CD4-positive, alpha-beta T cell treated with Interleukin-2 at 100 ng/mL for 4 hours (primary cell): ENCODE measurements around the gene HPGDS.
"Not testable (repeated sequence)": the region's sequence is repeated elsewhere in the genome, so short reads cannot be mapped to it uniquely, and the experiment has no call there.

Experiments used
- DNase-seq: peaks from one replicate; pipeline ENCODE4 v3.0.0-alpha.2; 2020; ENCODE audit warnings: low spot score

HPGDS gene

GRCh38 chr4:94357624-94358023, 15.0 kb upstream of the HPGDS start:
- DNase-seq, result no peak

GRCh38 chr4:94356444-94356843, 13.8 kb upstream of the HPGDS start:
- DNase-seq, result no peak

GRCh38 chr4:94354474-94354896, 11.8 kb upstream of the HPGDS start:
- DNase-seq, result no peak

- DNase-seq, result no peak
These were observed 10.4 kb upstream of the HPGDS start for GRCh38 chr4:94352996-94353395.

GRCh38 chr4:94352163-94352562, 9.5 kb upstream of the HPGDS start:
- no peak for DNase-seq

- no peak for DNase-seq
These were observed 8.7 kb upstream of the HPGDS start for GRCh38 chr4:94351319-94351718.

- no peak for DNase-seq
These were observed 7.5 kb upstream of the HPGDS start for GRCh38 chr4:94350095-94350494.

- no peak for DNase-seq
These were observed 6.6 kb upstream of the HPGDS start for GRCh38 chr4:94349193-94349592.

GRCh38 chr4:94348666-94349065, 6.0 kb upstream of the HPGDS start:
- DNase-seq, result no peak

- no peak for DNase-seq
These were observed 3.9 kb upstream of the HPGDS start for GRCh38 chr4:94346541-94346940.

GRCh38 chr4:94345969-94346368, 3.3 kb upstream of the HPGDS start:
- no peak for DNase-seq

GRCh38 chr4:94345266-94345665, 2.6 kb upstream of the HPGDS start:
- no peak for DNase-seq

- DNase-seq, result no peak
These were observed 1.8 kb upstream of the HPGDS start for GRCh38 chr4:94344457-94344856.

- DNase-seq, result no peak
These were observed 910 bp downstream of the HPGDS start for GRCh38 chr4:94341481-94342370.

- peak; percentile 18 for DNase-seq
These were observed 2.9 kb downstream of the HPGDS start for GRCh38 chr4:94339779-94340178.

GRCh38 chr4:94338681-94339351, 3.8 kb downstream of the HPGDS start:
- DNase-seq, result no peak

- not testable (repeated sequence) for DNase-seq
These were observed 5.8 kb downstream of the HPGDS start for GRCh38 chr4:94336791-94337190.

GRCh38 chr4:94336303-94336702, 6.3 kb downstream of the HPGDS start:
- no peak for DNase-seq

- no peak for DNase-seq
These were observed 7.7 kb downstream of the HPGDS start for GRCh38 chr4:94334962-94335361.

GRCh38 chr4:94334476-94334875, 8.2 kb downstream of the HPGDS start:
- no peak for DNase-seq

- no peak for DNase-seq
These were observed 8.8 kb downstream of the HPGDS start for GRCh38 chr4:94333866-94334265.

GRCh38 chr4:94332983-94333590, 9.5 kb downstream of the HPGDS start:
- no peak for DNase-seq

GRCh38 chr4:94329933-94330332, 12.7 kb downstream of the HPGDS start:
- no peak for DNase-seq
